DMS 273 treated with DMSO at 0.1 percent for 48 hours (cell line): Measurements from ENCODE around the gene NOX4.
"Not testable (repeated sequence)": the region's sequence is repeated elsewhere in the genome, so short reads cannot be mapped to it uniquely, and the experiment has no call there.

ENCODE experiments used
- DNase-seq: peaks from one replicate; lab custom pipeline; 2025; lab: John Stamatoyannopoulos, UW

NOX4 gene

DNA sequence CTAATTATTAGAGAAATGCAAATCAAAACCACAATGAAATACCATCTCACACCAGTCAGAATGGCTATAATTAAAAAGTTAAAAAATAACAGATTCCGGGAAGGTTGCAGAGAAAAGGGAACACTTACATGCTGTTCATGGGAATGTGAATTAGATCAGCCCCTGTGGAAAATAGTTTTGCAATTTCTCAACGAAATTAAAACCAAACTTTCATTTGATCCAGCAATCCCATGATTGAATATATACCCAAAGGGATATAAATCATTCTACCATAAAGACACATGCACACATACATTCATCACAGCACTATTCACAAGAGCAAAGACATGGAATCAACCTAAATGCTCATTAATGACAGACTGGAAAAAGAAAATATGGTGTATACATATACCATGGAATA lies 32.5 kb downstream of the NOX4 start:
- no peak for DNase-seq

- no peak for DNase-seq
Measured at GRCh38 chr11:89457190-89457589, 34.0 kb downstream of the NOX4 start.

- no peak for DNase-seq
Measured at GRCh38 chr11:89456681-89457080, 34.5 kb downstream of the NOX4 start.

- DNase-seq, result no peak
Measured at GRCh38 chr11:89452780-89453179, 38.4 kb downstream of the NOX4 start.

DNA sequence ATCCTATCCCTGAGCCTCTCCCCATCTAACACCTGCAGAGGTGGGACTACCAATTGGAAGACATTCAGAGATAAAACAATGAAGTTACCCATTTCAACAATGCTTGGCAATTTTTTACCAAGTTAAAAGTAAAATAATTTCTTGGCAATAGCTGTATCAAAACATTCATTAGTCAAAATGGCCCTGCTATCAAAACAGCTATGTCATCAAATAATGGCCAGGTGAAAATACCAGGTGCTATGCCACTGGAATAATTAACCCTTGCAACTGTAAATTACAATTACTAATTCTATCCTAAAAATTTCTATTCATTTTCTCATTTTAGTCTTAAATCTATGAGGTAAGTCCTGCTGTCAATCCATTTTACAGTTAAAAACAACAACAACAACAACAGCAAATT lies 43.3 kb downstream of the NOX4 start:
- no peak for DNase-seq

DNA sequence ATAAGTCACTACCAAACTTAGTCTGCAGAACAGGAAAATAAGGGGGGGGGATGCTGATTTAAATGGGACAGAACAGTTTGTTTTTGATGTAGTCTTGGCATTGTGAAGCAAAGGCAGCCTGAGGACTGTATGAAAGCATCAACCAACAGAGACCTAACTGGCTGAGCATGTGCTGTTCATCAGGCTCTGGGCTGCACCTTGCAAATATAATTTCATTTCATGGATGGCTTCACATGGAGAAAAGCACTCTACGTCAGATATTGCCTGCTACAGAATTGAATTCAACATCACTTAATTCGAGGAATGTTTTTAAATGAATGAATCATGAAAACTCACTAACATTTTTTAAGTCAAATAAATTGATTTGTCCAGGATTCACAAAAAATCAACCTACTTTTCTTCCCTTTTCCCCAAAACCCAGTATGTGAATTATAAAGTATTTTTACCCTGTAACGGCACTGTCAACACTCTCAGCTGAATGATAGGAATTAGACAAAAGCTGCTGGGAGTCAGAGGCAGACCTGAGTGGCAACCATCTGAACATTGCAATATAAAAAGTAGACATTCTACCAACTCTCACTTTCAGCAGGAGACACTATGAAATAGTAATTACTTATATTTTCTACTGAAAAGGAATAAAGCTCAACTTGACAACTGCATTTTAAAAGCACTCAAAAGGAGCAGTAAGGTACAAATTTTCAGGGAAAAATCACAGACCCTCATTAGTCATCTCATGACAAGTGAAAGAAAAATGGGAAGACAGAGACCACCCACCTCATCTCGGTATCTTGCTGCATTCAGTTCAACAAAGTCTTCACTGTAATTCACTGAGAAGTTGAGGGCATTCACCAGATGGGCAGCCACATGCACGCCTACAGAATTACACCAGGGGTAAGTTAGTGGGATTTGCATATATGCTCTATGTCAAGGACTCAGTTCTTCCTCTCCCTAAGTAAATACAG lies 47.5 kb downstream of the NOX4 start:
- no peak for DNase-seq

DNA sequence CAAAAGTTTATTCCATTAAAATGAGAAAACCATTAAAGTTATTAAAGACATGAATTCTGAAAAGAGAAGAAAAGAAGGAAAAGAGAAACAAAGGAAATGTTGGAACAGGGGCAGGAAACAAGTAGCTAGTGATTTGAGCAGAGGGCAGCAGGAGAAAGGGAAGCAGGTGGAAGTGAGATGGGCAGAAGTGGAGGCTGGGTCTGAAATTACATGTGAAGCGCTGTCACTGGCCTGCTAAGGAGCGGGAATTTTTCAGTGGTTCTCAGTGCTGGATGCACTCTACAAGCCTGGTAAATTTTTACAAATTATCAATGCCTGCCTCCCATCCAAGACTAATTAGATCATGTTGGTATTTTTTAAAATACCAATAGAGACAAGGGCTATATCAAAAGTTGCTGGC lies 48.4 kb downstream of the NOX4 start:
- DNase-seq, result no peak

DNA sequence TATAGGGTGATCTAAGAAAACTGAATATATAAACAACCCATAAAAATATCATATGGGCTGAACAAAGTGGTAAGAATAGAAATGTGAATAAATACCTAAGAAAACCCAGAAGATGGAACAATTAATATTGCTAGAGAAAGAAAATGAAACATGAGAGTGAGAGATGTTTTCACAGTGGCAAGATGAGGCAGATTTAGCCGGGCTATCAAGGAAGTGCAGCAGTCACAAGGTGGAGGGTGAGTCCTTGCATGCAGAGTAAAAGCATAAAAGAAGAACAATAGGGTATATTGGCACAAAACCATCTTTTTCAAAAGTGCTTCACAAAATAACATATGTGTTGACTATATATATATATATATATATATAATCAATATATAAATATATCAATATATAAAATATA lies 49.6 kb downstream of the NOX4 start:
- no peak for DNase-seq

DNA sequence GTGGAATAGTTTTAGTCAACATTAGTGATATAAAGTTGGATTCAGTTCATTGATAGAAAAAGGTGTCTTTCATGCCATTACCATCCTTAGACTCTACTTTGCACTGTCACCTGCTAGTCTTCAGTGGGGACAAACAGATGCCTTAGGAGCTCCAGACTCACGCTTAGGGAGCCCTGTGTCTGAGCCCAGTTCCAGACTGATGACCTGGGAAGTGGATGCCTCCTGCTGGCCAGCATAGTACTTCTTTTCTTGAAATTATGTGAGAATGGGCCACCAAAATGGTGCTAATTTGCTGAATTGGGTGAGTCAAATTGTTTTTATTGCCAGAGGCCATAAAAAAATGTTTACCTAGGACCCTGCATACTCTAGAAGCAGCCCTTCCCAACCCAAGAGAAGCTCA lies 53.9 kb downstream of the NOX4 start:
- DNase-seq, result no peak

DNA sequence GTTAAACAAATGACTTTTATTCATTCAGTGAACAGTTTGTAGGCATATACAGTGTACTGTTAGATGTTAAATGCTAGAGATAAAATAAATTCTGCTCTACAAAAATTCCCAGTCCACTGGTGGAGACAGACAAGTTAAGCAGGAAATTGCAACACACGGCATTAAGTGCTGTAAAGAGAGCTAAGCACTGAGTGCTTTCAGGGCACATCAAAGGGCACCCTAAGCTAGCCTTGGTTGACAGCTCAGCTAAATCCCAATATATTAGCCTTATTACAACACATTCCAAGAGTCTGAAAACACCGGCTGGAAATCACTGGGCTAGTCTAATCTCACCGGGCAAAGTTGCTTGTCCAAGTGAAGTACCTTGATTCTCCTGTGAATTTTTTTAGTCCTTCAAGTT lies 55.1 kb downstream of the NOX4 start:
- no peak for DNase-seq

GRCh38 chr11:89433278-89433677 lies 57.9 kb downstream of the NOX4 start:
- no peak for DNase-seq

GRCh38 chr11:89432182-89432581 lies 59.0 kb downstream of the NOX4 start:
- DNase-seq, result not testable (repeated sequence)

GRCh38 chr11:89426501-89426900 lies 64.7 kb downstream of the NOX4 start:
- DNase-seq, result not testable (repeated sequence)

DNA sequence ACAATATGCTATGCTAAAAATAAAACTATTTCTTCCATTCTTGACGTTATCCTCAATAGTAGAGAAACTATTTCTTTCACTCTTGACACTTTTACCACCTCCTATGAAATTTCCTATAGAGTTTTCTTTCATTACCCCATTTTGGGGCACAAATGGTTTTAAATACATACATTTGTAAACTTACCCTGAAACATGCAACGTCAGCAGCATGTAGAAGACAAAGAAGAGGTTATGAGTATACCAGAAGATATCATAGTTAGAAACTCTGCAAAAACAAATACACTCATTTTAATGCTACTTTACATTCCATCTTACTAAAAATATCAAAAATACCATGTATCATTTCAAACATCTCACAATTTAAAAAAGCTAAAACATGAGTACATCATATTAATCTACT lies 69.5 kb downstream of the NOX4 start:
- no peak for DNase-seq

GRCh38 chr11:89420981-89421380 lies 70.2 kb downstream of the NOX4 start:
- no peak for DNase-seq

DNA sequence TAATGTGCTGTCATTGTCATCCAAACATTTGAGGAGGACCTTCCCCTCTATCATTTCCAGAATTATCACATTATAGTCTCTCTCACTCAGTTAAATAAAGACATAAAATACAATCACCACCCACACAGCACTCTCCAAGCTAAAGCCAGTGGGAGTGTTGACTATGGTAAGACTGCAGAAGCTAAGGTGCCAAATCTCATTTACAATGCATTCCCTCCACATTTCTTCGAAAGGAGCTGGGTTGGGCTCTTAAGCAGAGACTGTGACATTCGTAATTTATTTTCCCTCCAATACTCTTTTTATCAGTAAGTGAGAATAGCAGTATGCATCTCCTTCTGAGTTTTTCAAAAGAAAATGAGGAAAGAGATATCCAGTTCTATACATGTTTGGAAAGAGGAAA lies 74.2 kb downstream of the NOX4 start:
- DNase-seq, result no peak

- DNase-seq, result not testable (repeated sequence)
Measured at GRCh38 chr11:89411112-89411511, 80.1 kb downstream of the NOX4 start.

DNA sequence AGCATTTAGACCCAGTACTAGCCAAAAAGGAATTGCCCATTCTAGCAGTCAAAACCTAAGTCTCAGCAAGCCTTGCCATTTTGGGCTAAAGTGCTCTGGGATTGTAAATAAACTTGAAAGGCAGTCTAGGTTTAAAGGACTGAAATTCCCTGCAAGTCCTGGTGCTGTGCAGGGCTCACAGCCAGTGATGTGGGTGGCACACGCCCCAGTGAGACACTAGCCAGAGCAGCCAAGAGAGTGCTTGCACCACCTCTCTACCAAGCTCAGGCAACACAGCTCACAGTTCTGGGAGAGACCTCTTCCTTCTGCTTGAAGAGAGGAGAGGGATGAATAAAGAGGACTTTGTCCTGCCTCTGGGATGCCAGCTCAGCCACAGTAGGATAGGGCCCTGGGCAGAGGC lies 80.5 kb downstream of the NOX4 start:
- not testable (repeated sequence) for DNase-seq

- not testable (repeated sequence) for DNase-seq
Measured at GRCh38 chr11:89408441-89408840, 82.7 kb downstream of the NOX4 start.

DNA sequence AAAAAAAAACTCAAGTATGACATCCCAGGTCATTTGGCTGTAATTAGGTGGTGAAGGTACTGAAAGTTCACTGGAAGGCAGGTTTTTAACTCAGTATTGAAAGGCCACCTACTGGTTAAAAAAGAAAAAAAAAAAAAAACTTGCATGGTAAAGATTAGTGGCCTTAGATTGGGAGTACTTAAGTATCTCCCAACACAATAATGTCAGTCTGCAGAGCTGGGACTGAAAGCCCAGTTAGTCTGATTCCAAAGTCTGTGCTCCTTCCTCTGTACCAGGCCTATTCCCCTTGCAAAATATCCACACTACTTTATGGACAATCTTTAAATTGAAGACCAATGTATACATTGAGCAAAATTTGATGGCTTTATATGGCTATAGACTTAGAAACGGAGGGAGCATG lies 85.5 kb downstream of the NOX4 start:
- no peak for DNase-seq

DNA sequence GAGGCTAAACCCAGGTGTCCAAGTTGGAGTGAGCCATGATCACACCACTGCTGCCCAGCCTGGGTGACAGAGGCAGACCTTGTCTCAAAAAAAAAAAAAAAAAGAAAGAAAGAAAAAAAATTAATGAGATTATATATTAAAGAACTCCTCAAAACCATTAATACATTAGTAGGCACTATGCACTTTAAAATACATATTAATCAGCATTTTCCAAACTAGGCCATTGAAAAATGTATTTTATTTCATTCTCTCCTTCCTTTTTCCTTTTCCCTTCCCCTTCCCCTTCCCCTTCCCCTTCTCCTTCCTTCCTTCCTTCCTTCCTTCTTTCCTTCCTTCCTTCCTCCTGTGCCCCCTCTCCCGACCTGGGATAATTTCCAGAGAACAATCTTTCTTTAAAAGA lies 99.5 kb downstream of the NOX4 start:
- DNase-seq, result not testable (repeated sequence)

GRCh38 chr11:89387501-89387900 lies 103.7 kb downstream of the NOX4 start:
- DNase-seq, result not testable (repeated sequence)

DNA sequence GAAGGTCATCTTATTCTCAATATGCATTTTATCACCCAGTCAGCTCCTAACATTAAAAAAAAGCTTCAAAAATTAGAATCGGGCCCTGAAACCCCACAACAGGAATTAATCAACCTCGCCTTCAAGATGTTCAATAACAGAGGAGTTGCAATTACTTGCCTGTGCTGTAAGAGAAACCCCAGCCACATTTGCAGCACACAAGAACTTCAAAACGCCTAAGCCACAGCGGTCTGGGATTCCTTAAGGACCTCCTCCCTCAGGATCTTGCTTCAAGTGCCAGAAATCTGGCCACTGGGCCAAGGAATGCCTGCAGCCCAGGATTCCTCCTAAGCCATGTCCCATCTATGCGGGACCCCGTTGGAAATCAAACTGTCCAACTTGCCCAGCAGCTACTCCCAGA lies 108.2 kb downstream of the NOX4 start:
- not testable (repeated sequence) for DNase-seq

- DNase-seq, result no peak
Measured at GRCh38 chr11:89381094-89381493, 110.1 kb downstream of the NOX4 start.
